A549 (cell line): Measurements from ENCODE around the gene BCL2L2.

Source experiments
- MYC ChIP-seq: IDR thresholded peaks from 2 replicates; pipeline ENCODE4 v1.6.1; 2012; ENCODE audit warnings: mild to moderate bottlenecking, inconsistent platforms, low read length, improper control_type of control experiment, borderline replicate concordance
- TF ChIP-seq, protein P1 (sequence below): fragments of >200 bp; sonication (Bioruptor Twin); formaldehyde crosslinking; IDR thresholded peaks from 3 replicates; pipeline ENCODE4 v1.5.1; 2016
- TF ChIP-seq, protein P2 (sequence below): fragments of 200-600 bp; sonication (generic); IDR thresholded peaks from 2 replicates; pipeline ENCODE4 v1.6.1; 2016; ENCODE audit warnings: antibody characterized with exemption, mild to moderate bottlenecking, moderate library complexity

DNA sequence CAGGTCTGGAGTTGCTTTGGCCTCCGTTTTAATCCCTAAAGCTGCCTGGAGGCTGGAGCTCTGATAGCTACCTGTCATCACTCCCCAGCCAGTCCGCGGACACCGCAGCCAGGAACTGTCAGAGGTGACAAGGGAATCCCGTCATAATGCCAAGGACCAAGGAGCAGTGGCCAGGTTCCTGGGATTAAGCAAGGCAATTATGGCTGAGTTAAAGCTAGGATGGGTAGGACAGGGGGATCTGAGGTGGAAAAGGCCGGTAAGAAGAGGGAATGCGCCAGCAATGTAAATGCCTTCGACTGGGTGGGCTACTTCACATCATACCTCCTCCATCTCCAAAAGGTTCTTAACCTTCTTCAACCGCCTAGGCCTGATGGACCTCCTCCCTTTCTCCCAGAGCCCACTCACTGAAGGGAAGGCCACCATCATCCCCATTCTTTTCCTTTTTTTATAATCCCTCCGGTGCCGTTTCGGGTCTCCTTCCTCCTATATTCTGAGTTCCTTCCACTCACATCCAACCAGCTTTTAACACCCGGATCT lies 5.9 kb upstream of the BCL2L2 start:
- TF ChIP-seq, protein P1, sequence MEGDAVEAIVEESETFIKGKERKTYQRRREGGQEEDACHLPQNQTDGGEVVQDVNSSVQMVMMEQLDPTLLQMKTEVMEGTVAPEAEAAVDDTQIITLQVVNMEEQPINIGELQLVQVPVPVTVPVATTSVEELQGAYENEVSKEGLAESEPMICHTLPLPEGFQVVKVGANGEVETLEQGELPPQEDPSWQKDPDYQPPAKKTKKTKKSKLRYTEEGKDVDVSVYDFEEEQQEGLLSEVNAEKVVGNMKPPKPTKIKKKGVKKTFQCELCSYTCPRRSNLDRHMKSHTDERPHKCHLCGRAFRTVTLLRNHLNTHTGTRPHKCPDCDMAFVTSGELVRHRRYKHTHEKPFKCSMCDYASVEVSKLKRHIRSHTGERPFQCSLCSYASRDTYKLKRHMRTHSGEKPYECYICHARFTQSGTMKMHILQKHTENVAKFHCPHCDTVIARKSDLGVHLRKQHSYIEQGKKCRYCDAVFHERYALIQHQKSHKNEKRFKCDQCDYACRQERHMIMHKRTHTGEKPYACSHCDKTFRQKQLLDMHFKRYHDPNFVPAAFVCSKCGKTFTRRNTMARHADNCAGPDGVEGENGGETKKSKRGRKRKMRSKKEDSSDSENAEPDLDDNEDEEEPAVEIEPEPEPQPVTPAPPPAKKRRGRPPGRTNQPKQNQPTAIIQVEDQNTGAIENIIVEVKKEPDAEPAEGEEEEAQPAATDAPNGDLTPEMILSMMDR, result no peak
- no peak for TF ChIP-seq MYC
- TF ChIP-seq, protein P2, sequence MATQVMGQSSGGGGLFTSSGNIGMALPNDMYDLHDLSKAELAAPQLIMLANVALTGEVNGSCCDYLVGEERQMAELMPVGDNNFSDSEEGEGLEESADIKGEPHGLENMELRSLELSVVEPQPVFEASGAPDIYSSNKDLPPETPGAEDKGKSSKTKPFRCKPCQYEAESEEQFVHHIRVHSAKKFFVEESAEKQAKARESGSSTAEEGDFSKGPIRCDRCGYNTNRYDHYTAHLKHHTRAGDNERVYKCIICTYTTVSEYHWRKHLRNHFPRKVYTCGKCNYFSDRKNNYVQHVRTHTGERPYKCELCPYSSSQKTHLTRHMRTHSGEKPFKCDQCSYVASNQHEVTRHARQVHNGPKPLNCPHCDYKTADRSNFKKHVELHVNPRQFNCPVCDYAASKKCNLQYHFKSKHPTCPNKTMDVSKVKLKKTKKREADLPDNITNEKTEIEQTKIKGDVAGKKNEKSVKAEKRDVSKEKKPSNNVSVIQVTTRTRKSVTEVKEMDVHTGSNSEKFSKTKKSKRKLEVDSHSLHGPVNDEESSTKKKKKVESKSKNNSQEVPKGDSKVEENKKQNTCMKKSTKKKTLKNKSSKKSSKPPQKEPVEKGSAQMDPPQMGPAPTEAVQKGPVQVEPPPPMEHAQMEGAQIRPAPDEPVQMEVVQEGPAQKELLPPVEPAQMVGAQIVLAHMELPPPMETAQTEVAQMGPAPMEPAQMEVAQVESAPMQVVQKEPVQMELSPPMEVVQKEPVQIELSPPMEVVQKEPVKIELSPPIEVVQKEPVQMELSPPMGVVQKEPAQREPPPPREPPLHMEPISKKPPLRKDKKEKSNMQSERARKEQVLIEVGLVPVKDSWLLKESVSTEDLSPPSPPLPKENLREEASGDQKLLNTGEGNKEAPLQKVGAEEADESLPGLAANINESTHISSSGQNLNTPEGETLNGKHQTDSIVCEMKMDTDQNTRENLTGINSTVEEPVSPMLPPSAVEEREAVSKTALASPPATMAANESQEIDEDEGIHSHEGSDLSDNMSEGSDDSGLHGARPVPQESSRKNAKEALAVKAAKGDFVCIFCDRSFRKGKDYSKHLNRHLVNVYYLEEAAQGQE, result no peak
